MCF 10A (cell line): ENCODE measurements around the gene MEGF9. TPM values are rescaled to one million over a fixed set of nuclear protein-coding genes. Genes with fewer than 3 reads are reported as not detected.

ENCODE experiments used
- BruUV-seq: library from RNA; stranded (reverse); fragments of 400-500 nt; replicated peaks from 2 replicates; lab custom pipeline; 2021; lab: Mats Ljungman, UMichigan
- CTCF ChIA-PET: fragments of 300-600 bp; sonication (Branson Sonifier 250); formaldehyde crosslinking; extraction: SDS; loops from one replicate; lab custom pipeline; 2021; ENCODE audit warnings: antibody characterized with exemption, inconsistent platforms; lab: Yijun Ruan, JAX
- POLR2A ChIA-PET: fragments of 300-600, 350-650 bp; sonication (Branson Sonifier 250); formaldehyde crosslinking; extraction: SDS; loops from one replicate; lab custom pipeline; 2020; ENCODE audit warnings: antibody characterized with exemption, inconsistent platforms; lab: Yijun Ruan, JAX
- DNase-seq: peaks from one replicate; pipeline ENCODE4 v3.0.0-alpha.2; 2018; ENCODE audit not compliant: unreplicated experiment
- H3K27ac Mint-ChIP-seq: one replicate; pipeline ENCODE4 v1.8.0; 2022; ENCODE audit warnings: mild to moderate bottlenecking, low read depth, mixed read lengths; ENCODE audit not compliant: unreplicated experiment
- H3K27me3 Mint-ChIP-seq: one replicate; pipeline ENCODE4 v1.8.0; 2022; ENCODE audit warnings: mixed read lengths; ENCODE audit not compliant: insufficient read depth, unreplicated experiment
- H3K36me3 Mint-ChIP-seq: one replicate; pipeline ENCODE4 v1.8.0; 2022; ENCODE audit warnings: mild to moderate bottlenecking, moderate library complexity, mixed read lengths; ENCODE audit not compliant: insufficient read depth, unreplicated experiment
- H3K4me1 Mint-ChIP-seq: one replicate; pipeline ENCODE4 v1.8.0; 2022; ENCODE audit warnings: mixed read lengths; ENCODE audit not compliant: insufficient read depth, unreplicated experiment
- H3K4me3 Mint-ChIP-seq: one replicate; pipeline ENCODE4 v1.8.0; 2022; ENCODE audit warnings: mild to moderate bottlenecking, moderate library complexity, mixed read lengths; ENCODE audit not compliant: unreplicated experiment
- H3K9me3 Mint-ChIP-seq: one replicate; pipeline ENCODE4 v1.8.0; 2022; ENCODE audit warnings: mixed read lengths; ENCODE audit not compliant: unreplicated experiment
- intact Hi-C: fragments of 100-400 bp; cut with micrococcal nuclease; formaldehyde crosslinking; loops from 2 replicates; pipeline ENCODE4 v1.14.1; 2022
- total RNA-seq: library from RNA; stranded (reverse); gene quantifications from 2 replicates; pipeline ENCODE4 v1.2.3, GENCODE V29; 2022
- TF ChIP-seq, protein P1 (sequence below): fragments of 200-600 bp; IDR thresholded peaks from one replicate; pipeline ENCODE4 v1.8.0; 2022; ENCODE audit warnings: antibody characterized with exemption, mild to moderate bottlenecking; ENCODE audit not compliant: unreplicated experiment

Gene MEGF9
- total RNA-seq, 1 experiment from 2014 or later, result 5.7 TPM

DNA sequence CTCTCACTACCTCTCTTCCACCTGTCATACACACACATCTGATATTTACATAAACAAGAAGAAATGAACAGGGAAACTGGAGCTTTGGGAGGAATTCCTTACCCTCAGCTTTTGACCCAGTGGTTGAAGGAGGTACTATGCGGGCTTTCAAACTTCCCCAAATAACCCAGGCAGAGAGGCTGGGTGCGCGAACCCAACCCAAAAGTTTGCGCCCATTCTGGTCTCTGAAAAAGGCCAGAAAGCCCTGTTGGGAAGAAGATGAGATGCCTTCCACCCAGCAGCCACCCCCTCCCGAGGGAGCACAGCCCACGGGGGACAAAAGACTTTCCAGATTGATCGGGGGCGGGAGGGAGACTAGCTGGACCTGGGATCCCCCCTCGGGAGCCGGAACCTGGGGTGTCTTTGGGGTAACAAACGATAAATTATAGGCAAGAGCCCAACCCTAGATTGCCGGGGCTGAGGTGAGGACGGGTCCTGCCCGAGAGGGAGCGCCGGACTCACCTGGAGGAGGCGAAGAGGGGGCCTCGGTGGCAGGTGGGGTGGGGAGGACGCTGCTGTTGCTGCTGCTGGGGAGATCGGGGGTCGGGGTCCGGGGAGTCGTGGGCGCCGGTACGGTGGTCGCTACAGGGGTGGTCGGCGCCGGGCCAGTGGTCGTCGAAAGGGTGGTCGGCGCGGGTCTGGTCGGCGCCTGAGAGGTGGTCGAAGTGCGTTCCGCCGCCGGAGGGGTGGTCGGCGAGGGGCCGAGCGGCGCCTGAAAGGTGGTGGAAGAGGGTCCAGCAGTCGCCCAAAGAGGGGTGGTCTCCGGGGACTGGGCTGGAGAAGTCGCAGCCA lies 798 bp downstream of the MEGF9 start:
- Mint-ChIP-seq H3K9me3 (no peaks in the 10 kb centered on the region), H3K4me3 (peak overlapping the region; percentile 91), H3K36me3 (no peaks in the 10 kb centered on the region), H3K27me3 (no peaks in the 10 kb centered on the region), H3K4me1 (peaks cover 26% of the 10 kb centered on the region), H3K27ac (peak overlapping the region; percentile 95)
- TF ChIP-seq, protein P1, sequence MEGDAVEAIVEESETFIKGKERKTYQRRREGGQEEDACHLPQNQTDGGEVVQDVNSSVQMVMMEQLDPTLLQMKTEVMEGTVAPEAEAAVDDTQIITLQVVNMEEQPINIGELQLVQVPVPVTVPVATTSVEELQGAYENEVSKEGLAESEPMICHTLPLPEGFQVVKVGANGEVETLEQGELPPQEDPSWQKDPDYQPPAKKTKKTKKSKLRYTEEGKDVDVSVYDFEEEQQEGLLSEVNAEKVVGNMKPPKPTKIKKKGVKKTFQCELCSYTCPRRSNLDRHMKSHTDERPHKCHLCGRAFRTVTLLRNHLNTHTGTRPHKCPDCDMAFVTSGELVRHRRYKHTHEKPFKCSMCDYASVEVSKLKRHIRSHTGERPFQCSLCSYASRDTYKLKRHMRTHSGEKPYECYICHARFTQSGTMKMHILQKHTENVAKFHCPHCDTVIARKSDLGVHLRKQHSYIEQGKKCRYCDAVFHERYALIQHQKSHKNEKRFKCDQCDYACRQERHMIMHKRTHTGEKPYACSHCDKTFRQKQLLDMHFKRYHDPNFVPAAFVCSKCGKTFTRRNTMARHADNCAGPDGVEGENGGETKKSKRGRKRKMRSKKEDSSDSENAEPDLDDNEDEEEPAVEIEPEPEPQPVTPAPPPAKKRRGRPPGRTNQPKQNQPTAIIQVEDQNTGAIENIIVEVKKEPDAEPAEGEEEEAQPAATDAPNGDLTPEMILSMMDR, result no peak
- POLR2A ChIA-PET, result interaction anchor here (0.6 to 3.7 kb wide), 14 partner anchors 9 to 90 kb away, joined by 3 to 25 read pairs (median 4); partner anchors contain the start of gene FBXW2
- no TSS peak for BruUV-seq
- CTCF ChIA-PET, result interaction anchor here (0.6 to 2.0 kb wide), 6 partner anchors 17 to 439 kb away, joined by 3 to 9 read pairs (median 4); no protein-coding TSS in a partner anchor
- DNase-seq, result peak; percentile 45
- intact Hi-C loops, result loop anchor here (1.0 kb wide), 1 partner anchor 94 kb away; no protein-coding TSS in a partner anchor

DNA sequence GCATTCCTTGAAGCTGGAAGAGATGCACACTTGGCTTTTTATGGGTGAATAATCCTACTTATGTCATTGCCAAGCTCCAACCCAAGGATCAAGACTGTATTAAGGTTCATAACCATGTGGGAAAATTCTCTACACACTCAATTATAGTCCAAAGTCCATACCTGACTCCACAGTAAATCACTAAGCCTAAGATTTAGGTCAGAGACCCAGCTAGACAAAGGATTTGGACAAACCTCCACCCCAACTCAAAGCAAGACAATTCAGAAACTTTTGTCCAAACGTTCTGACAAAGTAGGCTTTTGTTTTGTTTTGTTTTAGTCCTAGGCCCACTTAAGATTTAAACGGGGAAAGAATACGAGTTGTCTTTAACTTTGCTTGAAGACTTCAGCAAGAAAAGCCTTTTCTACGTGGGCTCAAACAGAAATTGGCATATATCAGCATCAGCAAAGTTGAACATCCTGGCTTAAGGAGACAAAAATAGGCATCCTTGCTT lies 1.7 kb downstream of the MEGF9 start:
- Mint-ChIP-seq H3K36me3 (no peaks in the 10 kb centered on the region), H3K9me3 (no peaks in the 10 kb centered on the region), H3K27me3 (no peaks in the 10 kb centered on the region), H3K4me3 (peak overlapping the region; percentile 91), H3K4me1 (peaks cover 26% of the 10 kb centered on the region), H3K27ac (peak overlapping the region; percentile 95)
- intact Hi-C loops, result no loop called here
- TSS peak; percentile 38 for BruUV-seq
- no peak for DNase-seq
- ChIA-PET POLR2A (interaction anchor here (0.6 to 4.2 kb wide), 23 partner anchors 10 to 622 kb away, joined by 3 to 25 read pairs (median 4); partner anchors contain the start of gene FBXW2), CTCF (interaction anchor here (0.6 to 2.0 kb wide), 9 partner anchors 18 to 223 kb away, joined by 3 to 9 read pairs (median 4); no protein-coding TSS in a partner anchor)
- TF ChIP-seq, protein P1, result no peak

DNA sequence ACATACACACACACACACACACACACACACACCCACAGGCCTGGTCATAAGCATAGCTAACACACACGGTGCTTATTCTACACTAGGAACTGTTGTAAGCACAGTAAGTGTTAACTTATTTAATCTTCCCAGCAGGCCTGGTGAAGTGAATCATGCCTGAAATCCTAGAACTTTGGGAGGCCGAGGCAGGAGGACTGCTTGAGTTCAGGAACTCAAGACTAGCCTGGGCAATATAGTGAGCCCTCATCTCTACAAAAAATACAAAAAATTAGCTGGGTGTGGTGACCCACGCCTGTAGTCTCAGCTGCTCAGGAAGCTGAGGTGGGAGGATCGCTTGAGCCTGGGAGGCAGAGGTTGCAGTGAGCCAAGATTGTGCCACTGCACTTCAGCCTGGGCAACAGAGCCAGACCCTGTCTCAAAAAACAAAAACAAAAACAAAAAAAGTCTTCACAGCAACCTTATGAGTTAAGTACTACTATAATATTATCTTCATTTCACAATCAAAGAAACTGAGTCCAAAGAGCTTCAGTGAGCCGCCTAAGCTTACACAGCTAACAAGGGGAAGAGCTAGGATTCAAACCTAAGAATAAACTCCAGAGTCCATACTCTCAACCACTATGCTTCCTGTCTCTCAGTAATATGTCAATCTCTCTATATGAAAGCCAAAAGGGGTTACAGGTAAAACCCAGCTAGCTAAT lies 2.3 kb downstream of the MEGF9 start:
- ChIA-PET POLR2A (interaction anchor here (0.6 to 4.2 kb wide), 26 partner anchors 10 to 788 kb away, joined by 3 to 26 read pairs (median 4); partner anchors contain the start of gene FBXW2), CTCF (interaction anchor here (0.8 to 2.0 kb wide), 8 partner anchors 18 to 224 kb away, joined by 3 to 9 read pairs (median 4); no protein-coding TSS in a partner anchor)
- H3K36me3 Mint-ChIP-seq, result no peaks in the 10 kb centered on the region
- peak overlapping the region; percentile 91 for H3K4me3 Mint-ChIP-seq
- no TSS peak for BruUV-seq
- peak overlapping the region; percentile 95 for H3K27ac Mint-ChIP-seq
- H3K4me1 Mint-ChIP-seq, result peaks cover 26% of the 10 kb centered on the region
- H3K9me3 Mint-ChIP-seq, result no peaks in the 10 kb centered on the region
- DNase-seq, result peak; percentile 51
- TF ChIP-seq, protein P1, result no peak
- intact Hi-C loops, result no loop called here
- no peaks in the 10 kb centered on the region for H3K27me3 Mint-ChIP-seq
